GM21367 (cell line): ENCODE measurements around the gene ZNF22.

ENCODE experiments used
- ATAC-seq: cut with Tn5 transposase; IDR thresholded peaks from one replicate; pipeline ENCODE4 v1.9.1; 2021; ENCODE audit not compliant: unreplicated experiment

The ZNF22 gene

DNA sequence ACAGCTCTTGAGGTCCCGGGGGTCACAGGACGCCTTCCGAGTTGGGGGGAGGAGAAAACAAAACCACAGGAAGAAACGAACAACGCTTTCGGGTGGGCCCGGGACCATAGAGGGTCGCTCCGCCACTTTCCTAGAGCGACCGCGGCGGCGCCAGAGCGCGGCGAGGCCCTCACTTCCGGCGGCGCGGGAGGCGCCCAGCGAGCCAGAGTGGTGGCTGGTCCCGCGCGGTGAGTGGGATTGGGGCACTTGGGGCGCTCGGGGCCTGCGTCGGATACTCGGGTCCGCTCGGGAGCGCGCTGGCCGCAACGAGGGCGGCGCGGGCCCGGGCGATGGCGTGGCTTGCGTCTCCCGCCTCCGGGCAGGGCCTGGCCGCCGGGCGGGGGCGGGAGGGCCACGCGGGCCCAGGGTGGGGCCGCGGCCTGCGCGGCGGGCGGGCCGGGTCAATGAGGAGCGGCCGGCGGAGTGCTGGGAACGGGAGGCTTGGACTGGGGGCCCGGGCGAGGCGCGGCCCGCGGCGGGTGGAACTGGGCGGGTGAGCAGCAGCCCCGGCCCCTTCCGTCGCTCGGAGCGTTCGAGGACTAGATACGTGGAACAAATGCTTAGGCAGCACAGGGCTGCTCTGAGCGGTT is at the start of gene ZNF22:
ZNF22 (plus strand) TSS at position 172 of the 629 bp plus-strand sequence. CDS start 2,446 bp downstream, outside the sequence.
- ATAC-seq = peak; percentile 55

DNA sequence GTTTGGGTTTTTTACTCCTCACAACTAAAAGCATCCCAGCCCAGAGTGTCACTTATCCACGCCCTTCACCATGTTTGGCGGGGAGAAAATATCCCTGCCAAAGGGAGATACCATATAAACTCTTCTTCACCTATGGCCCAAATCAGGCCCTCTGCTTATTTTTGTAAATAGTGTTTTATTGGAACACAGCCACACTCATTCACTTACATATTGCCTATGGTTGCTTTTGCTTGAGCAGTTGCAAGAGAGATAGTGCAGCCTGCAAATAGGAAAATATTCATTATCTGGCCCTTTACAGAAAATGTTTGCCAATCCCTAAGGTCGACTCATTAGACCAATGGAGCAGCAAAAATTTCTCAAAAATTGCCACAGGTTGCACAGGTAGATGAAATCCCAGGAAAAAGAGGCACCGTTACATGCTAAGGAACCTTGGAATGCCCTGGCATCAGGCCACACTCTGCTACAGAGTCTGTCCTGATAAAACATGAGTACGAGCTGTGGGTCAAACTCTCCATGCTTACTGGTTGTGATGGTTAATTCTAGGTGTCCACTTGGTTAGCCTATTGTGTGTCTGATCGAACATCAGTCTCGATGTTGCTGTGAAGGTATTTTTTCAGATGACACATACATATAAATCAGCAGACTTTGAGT is 49.0 kb upstream of the ZNF22 start:
- no peak for ATAC-seq

DNA sequence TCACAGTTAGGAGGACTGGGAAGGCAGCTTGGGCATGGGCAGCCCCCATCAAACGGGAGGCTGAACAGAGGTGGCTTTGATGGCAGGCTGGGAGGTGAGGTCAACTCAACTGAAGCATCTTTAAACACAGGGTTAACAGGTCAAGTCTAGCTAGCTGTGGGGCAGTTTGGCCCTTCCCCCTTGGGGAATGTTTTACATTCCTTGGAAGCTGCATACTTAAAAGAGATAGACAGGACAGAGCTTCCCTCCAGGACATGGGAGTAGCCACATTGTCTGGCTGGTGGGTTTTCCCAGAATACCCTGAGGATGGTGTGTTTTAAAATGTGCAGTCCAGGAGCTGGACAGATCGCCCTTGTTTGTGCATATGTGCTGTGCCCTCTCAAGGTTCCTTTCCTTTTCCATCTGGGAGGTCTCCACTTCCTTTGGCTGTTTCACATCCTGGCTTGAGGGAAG is 47.9 kb upstream of the ZNF22 start:
- no peak for ATAC-seq

DNA sequence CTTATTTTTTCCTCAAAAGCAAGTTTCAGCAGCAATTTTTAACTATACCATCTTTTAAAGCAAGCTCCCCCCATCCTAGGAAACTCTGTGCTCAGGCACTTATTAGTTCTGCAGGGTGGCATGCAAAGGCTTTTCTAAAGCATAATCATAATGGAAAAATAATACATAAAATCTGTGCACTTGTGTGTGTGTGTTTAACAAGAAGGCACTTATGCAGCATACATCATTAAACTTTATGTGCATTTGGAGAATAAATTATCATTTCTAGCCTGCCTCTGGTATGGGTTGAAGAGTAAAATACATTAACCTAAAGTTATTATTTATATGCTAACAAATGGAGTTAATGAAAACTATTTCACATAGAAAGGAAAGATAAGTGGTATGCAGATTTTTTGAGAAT is 46.7 kb upstream of the ZNF22 start:
- ATAC-seq = no peak

DNA sequence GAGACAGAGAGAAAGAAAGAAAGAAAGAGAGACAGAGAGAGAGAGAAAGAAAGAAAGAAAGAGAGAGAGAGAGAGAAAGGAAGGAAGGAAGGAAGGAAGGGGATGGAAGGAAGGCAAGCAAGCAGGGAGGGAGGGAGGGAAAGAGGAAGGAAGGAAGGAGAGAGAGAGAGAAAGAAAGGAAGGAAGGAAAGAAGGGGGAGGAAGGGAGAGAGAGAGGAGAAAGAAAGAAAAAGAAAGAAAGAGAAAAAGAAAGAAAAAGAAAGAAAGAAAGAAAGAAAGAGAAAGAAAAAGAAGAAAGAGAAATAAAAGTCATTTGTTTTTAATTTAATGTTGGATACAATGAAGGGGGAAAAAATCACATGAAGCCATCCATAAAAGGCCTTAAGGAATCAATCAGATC is 45.8 kb upstream of the ZNF22 start:
- ATAC-seq = no peak

DNA sequence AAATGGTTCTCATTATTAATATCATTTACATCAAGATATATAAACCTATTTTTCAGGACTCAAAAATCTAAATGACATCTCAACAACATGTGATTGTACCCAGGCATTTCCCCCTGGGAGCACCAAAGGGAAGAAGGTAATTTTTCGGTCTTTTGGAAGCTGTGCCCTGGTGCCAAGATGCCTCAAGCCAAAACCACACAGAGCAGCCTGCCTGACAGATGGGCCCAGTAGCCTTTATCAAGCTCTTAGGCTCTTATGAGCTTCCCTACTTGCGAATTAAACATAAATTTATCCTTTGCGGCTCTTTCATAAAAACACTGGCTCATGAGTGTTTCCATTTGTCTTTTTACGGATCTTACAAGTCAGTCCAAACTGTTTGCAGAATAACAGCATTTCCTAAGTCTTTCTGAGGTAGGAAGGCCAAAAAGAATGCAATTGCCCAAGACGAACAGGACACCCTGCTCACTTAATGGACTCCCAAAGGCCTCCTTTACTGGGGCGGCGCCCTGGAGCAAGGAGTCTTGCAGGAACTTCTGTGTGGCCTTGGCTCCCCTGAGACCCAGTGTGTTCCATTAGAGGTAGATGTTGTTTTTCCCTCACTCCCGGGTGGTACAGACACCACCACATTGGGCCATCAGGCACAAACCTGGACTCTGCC is 45.2 kb upstream of the ZNF22 start:
- ATAC-seq = no peak

DNA sequence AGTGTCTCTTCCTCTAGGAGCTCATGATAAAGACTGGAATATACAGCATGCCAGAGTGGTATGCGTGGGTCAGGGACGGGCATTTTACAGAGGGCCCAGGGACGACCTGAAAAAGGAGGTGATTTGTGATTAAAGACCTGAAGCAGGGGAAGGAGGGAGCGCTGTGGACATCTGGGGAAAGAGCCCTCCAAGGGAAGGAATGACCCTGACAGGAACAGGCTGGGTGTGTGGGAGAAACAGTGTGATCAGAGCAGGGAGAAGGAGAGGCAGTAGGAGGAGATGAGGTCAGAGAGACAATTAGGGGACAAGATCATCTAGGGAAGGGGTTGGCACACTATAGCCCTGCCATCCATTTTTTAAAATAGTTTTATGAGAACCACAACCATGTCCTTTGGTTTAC is 44.5 kb upstream of the ZNF22 start:
- no peak for ATAC-seq

DNA sequence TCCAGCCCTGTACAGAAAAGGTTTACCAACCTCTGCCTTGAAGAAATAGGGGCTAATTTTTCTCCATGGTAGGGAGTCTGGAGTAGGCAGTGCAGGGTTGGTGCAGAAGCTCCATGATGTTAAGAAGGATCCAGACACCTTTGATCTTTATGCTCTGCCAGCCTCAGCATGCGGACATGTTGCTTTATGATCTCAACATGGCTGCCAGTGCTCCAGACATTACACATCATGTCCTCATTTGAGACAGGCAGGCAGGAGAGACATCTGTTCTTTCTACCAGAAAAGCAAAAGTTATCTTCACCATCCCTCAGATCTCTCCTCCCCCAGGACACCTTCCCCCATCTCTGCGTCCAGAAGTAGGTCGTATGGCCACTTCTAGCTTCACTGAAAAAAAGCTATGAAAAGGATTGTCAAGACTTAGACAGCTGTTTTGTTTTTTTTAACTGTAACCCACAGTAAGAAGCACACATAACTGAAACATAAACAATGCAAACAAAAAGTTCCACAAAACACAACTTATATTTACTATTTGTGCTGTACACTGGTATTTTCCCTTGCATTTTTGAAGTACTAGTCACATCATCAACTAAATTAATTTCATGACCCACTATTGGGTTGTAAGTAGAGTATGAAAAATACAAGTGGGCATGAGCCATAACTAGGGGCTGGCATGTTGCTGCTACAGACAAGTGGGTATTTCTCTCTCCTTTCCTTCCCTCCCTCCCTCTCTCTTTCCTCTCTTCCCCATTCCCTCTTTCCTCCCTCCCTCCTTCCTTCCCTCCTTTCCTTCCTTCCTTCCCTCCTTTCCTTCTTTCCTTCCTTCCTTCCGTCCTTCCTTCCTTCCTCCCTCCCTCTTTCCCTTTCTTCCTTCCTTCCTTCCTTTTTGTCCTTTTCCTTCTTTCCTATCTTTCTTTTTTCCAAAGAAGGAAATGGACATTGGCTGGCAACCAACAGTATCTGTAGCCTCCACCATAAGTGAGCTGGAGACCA is 43.7 kb upstream of the ZNF22 start:
- ATAC-seq = no peak

DNA sequence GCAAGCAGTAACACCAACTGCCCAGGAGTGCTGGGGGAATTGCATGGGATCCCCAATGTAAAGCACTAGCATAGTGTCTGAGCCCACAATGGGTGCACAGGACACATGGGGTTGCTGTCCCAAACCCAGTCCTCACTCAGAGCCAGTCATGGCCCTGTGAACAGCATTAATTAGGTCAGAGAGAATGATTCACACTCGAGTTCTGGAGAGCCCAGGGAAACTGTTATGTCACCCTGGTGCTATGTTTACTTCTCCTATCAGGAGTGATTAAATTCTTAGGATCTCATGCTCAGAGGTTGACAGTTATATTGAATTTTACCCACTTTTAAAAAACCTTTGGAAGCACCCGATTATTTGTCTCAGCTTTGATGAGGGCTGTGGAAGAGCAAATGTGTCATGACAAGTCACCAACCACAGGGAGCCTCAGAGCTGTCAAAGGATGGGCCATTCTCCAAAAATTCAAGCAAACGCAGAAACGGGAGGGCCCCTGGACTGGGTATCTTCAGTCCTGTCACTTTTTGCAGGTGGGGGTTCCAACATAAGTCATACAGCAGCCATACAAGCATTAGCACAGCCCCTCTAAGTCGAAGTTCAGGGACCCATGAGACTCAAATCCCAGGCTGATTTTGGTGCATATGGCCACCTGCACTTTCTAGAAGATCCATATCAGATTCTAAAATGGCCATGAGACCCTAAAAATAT is 42.4 kb upstream of the ZNF22 start:
- ATAC-seq = no peak

DNA sequence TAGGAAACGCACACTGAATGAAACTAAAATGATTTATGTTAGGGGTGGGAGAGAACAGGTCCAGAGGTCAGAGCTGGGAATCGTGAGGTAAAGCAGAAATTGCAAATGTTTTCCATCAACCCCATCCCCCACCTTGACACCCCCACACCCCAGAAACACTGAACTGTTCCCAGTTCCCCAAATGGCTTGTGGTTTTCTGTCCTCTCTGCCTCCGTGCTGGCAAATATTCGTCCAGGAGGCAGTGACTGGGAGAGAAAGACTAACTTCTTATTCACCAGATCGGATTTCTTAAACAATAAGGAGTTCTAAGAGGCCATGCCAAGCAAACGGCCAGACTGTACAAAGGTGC is 41.9 kb upstream of the ZNF22 start:
- ATAC-seq = no peak

DNA sequence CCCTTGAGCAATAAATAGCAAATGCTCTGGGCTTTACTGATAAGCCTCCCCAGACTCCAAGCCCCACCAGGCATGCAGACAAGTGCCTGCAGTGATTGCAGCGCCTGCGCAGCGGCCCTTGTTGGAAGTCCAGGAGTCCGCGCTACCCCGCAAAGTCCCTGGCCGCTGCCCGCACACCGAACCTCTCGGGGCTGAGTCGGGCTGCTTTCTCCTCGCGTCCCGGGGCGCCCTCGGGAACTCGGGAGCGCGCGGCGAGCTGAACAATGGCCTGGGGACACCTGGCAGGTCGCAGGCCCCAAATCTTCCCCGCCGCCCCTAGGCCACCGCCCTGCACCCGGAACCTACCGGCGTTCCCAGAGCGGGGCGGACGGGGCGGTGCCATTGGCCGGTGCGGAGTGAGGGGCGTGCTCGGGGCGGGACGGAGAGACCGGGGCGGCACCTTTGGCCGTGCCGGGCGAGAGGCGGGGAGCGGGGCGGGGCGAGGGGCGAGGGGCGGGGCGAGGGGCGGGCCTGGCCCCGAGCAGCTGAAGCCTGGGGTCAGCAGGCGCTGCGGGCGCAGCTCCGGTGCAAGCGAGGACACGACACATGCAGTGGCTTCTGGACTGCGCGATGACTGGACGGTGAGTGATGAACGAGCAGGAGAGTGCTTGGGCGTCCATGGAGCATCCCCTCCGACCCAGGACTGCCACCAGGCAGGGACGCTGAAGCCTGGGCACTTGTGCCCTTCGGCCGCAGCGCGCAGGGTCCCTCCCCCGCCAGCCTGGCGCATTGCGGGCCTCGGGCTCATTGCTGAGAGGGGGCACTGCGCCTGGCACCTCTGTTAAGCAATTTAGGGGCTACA is 41.3 kb upstream of the ZNF22 start, which contains the start of gene RASSF4:
RASSF4 (plus strand) TSS at position 556 of the 841 bp plus-strand sequence. CDS start 10,401 bp downstream, outside the sequence.
- ATAC-seq = peak; percentile 94

DNA sequence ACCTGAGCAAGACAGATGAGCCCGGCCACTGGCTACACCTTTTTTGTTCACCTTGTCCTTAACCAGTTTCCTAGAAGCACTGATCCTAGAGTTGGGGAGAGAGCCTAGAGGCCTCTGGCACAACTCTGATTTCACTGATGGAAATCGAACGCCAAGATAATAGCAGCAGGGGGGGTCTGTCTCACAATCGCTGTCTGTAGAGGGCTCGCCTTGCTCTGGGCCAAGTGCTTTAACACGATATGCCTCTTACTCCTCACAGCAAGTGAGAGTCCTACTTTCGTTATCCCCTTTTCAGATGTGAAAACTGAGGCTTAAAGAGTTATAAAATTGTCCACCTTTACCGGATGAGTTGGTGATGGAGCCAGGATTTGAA is 40.6 kb upstream of the ZNF22 start:
- no peak for ATAC-seq

DNA sequence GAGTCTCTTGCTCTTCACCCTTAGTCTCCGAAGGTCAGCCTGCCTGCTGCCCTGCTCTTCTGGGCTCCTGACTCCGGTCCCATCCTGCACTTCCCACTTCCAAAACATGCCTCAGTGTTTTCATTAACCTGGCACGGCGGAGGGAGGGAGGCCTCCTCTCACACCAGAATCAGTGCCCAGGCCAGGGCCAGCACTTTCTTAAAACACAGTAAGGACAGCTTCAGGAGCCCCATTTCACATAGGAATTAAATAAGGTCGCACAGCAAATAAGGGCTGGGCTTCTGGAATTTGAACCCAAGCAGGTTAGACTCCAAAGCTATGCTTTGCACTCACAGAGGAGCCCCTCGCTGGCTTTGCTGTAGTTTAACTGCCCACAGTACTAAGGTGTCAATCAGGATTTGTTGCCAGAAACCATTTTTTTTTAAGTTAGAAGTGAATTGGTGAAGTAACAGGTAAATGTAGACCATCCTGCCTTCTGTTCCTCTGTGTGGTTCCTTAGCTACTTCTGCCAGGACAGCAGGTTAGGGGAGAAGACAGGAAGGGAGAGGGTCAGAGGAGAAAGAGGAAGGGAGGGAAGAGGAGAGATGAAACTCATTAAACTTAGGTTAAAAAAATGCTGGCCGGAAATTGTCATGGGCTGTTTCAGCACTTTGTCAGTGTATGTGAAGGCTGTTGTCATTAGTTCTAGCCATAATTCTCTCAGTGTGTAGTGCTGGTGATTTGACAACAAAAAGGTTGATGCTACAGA is 40.1 kb upstream of the ZNF22 start:
- ATAC-seq = no peak

DNA sequence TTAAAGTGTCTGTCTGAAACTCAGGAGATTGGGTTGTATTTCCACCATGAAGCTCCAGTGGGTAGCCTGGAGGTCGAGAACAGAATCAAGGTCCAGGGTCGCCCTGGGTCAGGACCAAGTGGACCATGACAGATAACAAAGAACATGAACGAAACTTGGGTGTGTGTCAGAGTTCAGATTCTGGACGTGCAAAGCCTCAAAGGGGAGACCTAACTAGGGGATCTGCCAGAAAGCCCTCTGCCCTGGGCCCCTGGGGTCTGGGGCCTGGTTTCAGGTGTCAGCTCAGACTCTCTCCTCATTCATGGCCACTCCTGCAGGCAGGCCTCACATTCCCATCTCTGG is 39.5 kb upstream of the ZNF22 start:
- no peak for ATAC-seq

DNA sequence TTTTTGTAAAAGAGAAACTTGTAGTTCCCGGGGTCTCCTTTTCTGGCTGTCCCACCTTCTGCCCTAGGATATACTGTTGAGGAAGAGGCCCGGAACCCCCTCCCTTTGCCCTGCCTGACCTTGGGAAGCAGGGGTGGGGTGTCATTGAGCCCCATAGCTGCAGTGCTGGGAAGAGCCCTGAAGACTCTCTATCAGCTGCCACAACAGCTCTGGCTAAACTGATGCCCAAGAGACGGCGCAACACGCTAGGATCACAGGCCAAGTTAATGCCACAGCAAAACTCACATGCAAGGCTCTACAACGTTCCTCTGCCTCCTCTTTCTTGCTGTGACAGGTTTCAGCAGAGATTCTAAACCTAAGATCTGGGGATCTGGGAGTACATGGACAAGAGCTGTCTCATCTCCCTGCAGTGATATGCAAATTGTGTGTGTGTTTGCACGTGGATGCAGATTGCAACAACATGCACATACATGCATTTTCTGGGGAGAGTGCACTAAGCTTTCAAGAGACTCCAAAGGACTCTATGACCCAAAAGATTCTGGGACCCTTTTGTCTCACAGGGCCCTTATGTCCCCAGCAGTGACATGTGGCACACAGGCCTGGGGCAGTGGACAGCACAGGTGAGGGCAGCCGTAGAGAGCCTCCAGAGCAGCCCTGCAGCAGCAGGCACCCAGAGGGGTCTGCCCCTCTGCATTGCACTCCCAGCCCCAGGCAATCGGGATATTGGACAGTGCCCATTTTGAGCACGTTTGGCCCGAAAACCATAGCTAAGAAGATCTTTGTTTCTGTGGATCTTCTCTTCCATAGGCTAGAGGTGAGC is 38.6 kb upstream of the ZNF22 start:
- no peak for ATAC-seq

DNA sequence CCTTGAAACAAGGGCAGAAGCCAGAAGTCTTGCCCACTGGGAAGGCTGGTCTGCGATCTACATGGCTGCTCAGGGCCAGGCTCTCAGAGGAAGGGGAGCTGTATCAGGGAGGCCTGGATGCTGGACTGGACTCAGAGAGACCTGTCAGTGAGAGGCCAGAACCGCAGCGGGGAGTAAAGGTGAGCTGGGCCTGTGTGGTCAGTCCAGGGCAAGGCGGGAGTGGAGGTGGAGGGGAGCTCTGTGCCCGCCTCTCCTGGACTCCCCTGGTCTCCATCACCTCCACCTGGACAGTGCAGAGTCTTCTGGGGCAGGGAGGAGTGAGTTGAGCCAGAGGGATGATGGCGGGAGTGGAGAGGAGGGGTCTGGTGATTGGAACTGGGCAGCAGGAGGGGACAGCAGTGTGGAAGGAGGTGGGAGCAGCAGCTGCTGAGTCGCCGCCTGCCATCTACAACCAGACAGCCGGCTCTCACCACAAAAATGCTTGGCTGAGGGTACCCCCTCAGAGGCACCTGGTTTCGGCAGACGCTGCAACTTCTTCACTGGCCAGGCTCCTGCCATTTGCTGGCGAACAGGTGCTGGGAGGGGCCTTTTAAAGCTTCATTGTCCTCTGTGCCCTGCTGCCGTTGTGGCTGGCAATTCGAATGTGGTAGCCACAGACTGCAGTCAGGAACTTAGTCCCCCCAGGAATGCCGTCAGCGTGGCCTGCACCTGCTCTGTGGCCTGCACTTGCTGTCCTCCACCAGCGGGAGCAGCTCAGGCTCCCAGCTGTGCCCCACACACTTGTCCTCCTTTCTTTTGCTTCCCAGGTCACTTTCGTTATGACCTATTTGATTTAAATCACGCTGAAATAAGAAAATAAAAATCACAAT is 37.6 kb upstream of the ZNF22 start:
- no peak for ATAC-seq
